Smooth muscle cell (in vitro differentiated cells): ENCODE measurements around the gene VOPP1. TPM values are rescaled to one million over a fixed set of nuclear protein-coding genes. Genes with fewer than 3 reads are reported as not detected.
A peak's percentile ranks its signal among the peaks of the same experiment; 100 is the strongest.

ENCODE experiments used
- DNase-seq: peaks from one replicate; lab custom pipeline; 2025; ENCODE audit not compliant: unreplicated experiment; lab: John Stamatoyannopoulos, UW
- H2AFZ ChIP-seq: fragments of 200-600 bp; sonication (generic); 2 replicates; pipeline ENCODE4 v1.6.0; 2016; ENCODE audit warnings: antibody characterized with exemption, low read depth, mild to moderate bottlenecking
- H3F3A ChIP-seq: fragments of 200-600 bp; sonication (generic); 2 replicates; pipeline ENCODE4 v1.6.0; 2017; ENCODE audit warnings: antibody characterized with exemption, low read depth
- H3K27ac ChIP-seq: fragments of 200-600 bp; sonication (generic); 2 replicates; pipeline ENCODE4 v1.5.1; 2016; ENCODE audit warnings: low read depth, mild to moderate bottlenecking
- H3K27me3 ChIP-seq: fragments of 200-600 bp; sonication (generic); 2 replicates; pipeline ENCODE4 v1.6.1; 2016; ENCODE audit warnings: low read depth, mild to moderate bottlenecking
- H3K36me3 ChIP-seq: fragments of 200-600 bp; sonication (generic); 2 replicates; pipeline ENCODE4 v1.5.1; 2016; ENCODE audit warnings: low read depth
- H3K4me1 ChIP-seq: fragments of 200-600 bp; sonication (generic); 2 replicates; pipeline ENCODE4 v1.5.1; 2016; ENCODE audit warnings: low read depth
- H3K4me2 ChIP-seq: fragments of 200-600 bp; sonication (generic); 2 replicates; pipeline ENCODE4 v1.6.0; 2016; ENCODE audit warnings: mild to moderate bottlenecking
- H3K4me3 ChIP-seq: fragments of 200-600 bp; sonication (generic); 2 replicates; pipeline ENCODE4 v1.5.1; 2016; ENCODE audit warnings: mild to moderate bottlenecking
- H3K79me2 ChIP-seq: fragments of 200-600 bp; sonication (generic); 2 replicates; pipeline ENCODE4 v1.6.0; 2016; ENCODE audit warnings: low read depth, mild to moderate bottlenecking
- H3K9ac ChIP-seq: fragments of 200-600 bp; sonication (generic); 2 replicates; pipeline ENCODE4 v1.6.0; 2016; ENCODE audit warnings: low read depth
- H3K9me3 ChIP-seq: fragments of 200-600 bp; sonication (generic); replicated peaks from 2 replicates; pipeline ENCODE4 v1.5.1; 2016; ENCODE audit warnings: low read depth
- H4K20me1 ChIP-seq: fragments of 200-600 bp; sonication (generic); 2 replicates; pipeline ENCODE4 v1.6.0; 2016; ENCODE audit warnings: low read depth
- CTCF ChIP-seq: fragments of 200-600 bp; sonication (generic); IDR thresholded peaks from 2 replicates; pipeline ENCODE4 v1.5.1; 2017; ENCODE audit warnings: borderline replicate concordance, mild to moderate bottlenecking, antibody characterized with exemption; ENCODE audit not compliant: insufficient read depth, poor library complexity, severe bottlenecking
- WGBS: methylation state at CpG from one replicate; pipeline ENCODE4 v1.1.7; 2016; ENCODE audit warnings: low lambda C conversion rate; 5-methylcytosine and 5-hydroxymethylcytosine counted together
- polyA plus RNA-seq: library from polyadenylated mRNA; unstranded; fragments of >200 nt; fragmentation: Nextera tagmentation; extraction: Ambion mirVana; gene quantifications from 2 replicates; pipeline ENCODE4 v1.2.1, GENCODE V29; 2016
- total RNA-seq: library from RNA; depleted of rRNA; stranded (reverse); fragments of >200 nt; gene quantifications from 2 replicates; pipeline ENCODE4 v1.2.3, GENCODE V29; 2014

The VOPP1 gene
- total and polyA plus RNA-seq, 2 experiments from 2014 or later: 18.3 to 26.6 TPM

DNA sequence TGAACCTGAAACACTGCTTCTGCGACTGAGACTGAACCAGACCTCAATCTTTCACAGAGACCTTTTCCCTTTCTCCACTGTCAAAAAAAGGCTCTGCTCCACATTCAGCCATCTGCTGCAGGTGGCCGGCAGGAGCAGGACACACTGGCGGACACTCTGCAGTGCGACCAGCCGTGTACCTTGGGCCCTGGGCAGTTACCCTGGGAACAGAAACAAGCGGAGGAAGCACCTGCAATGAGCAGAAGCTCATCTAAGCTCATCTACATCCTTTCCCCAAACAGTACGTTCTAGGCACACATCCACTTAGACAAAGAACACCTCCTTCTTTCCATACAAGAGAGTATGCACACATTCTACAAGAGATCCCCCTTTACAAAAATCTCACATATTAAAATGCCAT is 22.8 kb downstream of the VOPP1 start:
- TF ChIP-seq CTCF: no peak
- Histone ChIP-seq H3K4me3 (no peak overlapping the region), H3K9me3 (no peaks in the 10 kb centered on the region), H4K20me1 (peaks cover 88% of the 10 kb centered on the region), H3K27me3 (no peaks in the 10 kb centered on the region), H3K27ac (no peak overlapping the region), H2AFZ (no peak overlapping the region), H3F3A (no peaks in the 10 kb centered on the region), H3K79me2 (peaks cover 10% of the 10 kb centered on the region), H3K36me3 (no peaks in the 10 kb centered on the region), H3K4me1 (peaks cover 7% of the 10 kb centered on the region), H3K9ac (no peak overlapping the region), H3K4me2 (no peak overlapping the region)
- 97% methylated on average over 7 of the region's 7 CpGs for WGBS
- DNase-seq: no peak

- Histone ChIP-seq H2AFZ (no peak overlapping the region), H3K9me3 (no peaks in the 10 kb centered on the region), H3K9ac (no peak overlapping the region), H3K4me3 (no peak overlapping the region), H3K36me3 (no peaks in the 10 kb centered on the region), H3K4me2 (no peak overlapping the region), H4K20me1 (peaks cover 77% of the 10 kb centered on the region), H3F3A (no peaks in the 10 kb centered on the region), H3K27ac (no peak overlapping the region), H3K27me3 (no peaks in the 10 kb centered on the region), H3K79me2 (peaks cover 10% of the 10 kb centered on the region), H3K4me1 (peaks cover 7% of the 10 kb centered on the region)
- TF ChIP-seq CTCF: no peak
- 88% methylated on average over 7 of the region's 7 CpGs for WGBS
- DNase-seq: no peak
Observed at GRCh38 chr7:55548295-55548731, 24.0 kb downstream of the VOPP1 start.

DNA sequence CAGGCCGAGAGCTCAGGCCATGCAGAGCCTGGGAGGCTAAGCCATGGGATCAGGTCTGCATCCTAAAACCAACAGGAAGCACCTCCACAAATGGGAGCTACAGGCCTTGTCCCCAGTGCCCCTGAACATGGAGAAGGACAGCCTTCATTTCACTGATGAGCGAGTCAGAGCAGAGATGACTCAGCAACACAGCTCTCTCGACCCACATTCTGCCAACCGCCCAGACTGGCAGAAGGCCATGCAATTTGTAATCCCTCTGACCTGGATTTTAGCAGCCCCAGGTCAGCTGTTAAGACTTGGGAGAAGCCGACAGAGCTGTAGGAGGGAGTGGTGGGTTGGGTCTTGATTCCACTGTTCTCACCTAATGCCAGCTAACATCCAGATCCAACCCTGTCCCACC is 25.5 kb downstream of the VOPP1 start:
- H4K20me1 ChIP-seq: peaks cover 64% of the 10 kb centered on the region
- H3K9ac ChIP-seq: no peak overlapping the region
- no peaks in the 10 kb centered on the region for H3K9me3 ChIP-seq
- H3K27ac ChIP-seq: no peak overlapping the region
- peaks cover 10% of the 10 kb centered on the region for H3K79me2 ChIP-seq
- no peaks in the 10 kb centered on the region for H3F3A ChIP-seq
- H3K4me1 ChIP-seq: peaks cover 7% of the 10 kb centered on the region
- no peak for DNase-seq
- peak overlapping the region; percentile 55 for H3K4me2 ChIP-seq
- no peak overlapping the region for H2AFZ ChIP-seq
- no peaks in the 10 kb centered on the region for H3K27me3 ChIP-seq
- H3K4me3 ChIP-seq: no peak overlapping the region
- TF ChIP-seq CTCF: no peak
- 30% methylated on average over 5 of the region's 5 CpGs for WGBS
- no peaks in the 10 kb centered on the region for H3K36me3 ChIP-seq

DNA sequence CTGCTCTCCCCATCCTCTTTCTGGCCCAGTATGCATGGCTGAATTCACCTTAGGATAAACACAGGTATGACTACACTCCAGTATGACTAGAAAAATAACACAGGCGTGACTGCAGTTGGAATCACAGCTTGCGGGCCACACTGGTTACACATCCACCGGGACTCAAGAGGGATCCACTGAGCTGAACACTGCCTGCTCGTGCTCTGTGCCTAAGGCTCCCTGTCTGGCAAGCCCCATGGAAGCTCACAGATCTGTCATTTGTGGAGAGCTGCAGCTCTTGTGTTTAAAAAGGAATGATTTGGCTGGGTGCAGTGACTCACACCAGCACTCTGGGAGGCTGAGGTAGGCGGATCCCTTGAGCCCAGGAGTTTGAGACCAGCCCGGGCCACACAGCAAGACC is 26.8 kb downstream of the VOPP1 start:
- Histone ChIP-seq H3K9me3 (no peaks in the 10 kb centered on the region), H3K27me3 (no peaks in the 10 kb centered on the region), H3K4me1 (peaks cover 7% of the 10 kb centered on the region), H3K79me2 (peaks cover 10% of the 10 kb centered on the region), H3F3A (no peaks in the 10 kb centered on the region), H2AFZ (no peak overlapping the region), H4K20me1 (peaks cover 59% of the 10 kb centered on the region), H3K9ac (no peak overlapping the region), H3K27ac (no peak overlapping the region), H3K36me3 (no peaks in the 10 kb centered on the region), H3K4me3 (no peak overlapping the region), H3K4me2 (no peak overlapping the region)
- TF ChIP-seq CTCF: no peak
- 65% methylated on average over 6 of the region's 6 CpGs for WGBS
- no peak for DNase-seq
